HEK293 (cell line): ENCODE data around the gene SLC29A3.

Experiments used
- CTCF ChIP-seq: fragments of 450-650 bp; formaldehyde crosslinking; IDR thresholded peaks from 2 replicates; pipeline ENCODE4 v1.5.1; 2016; ENCODE audit warnings: missing biosample characterization, missing genetic modification characterization
- KLF1 ChIP-seq: fragments of 450-650 bp; formaldehyde crosslinking; IDR thresholded peaks from 2 replicates; pipeline ENCODE4 v1.5.1; 2016; ENCODE audit warnings: missing biosample characterization, missing genetic modification characterization
- RBAK ChIP-seq: fragments of 450-650 bp; formaldehyde crosslinking; IDR thresholded peaks from 2 replicates; pipeline ENCODE4 v1.5.1; 2016; ENCODE audit warnings: missing biosample characterization, missing genetic modification characterization
- REST ChIP-seq: fragments of 450-650 bp; formaldehyde crosslinking; IDR thresholded peaks from 2 replicates; pipeline ENCODE4 v1.5.1; 2016; ENCODE audit warnings: missing biosample characterization, missing genetic modification characterization
- SP7 ChIP-seq: fragments of 450-650 bp; formaldehyde crosslinking; IDR thresholded peaks from 2 replicates; pipeline ENCODE4 v1.5.1; 2016; ENCODE audit warnings: missing biosample characterization, missing genetic modification characterization
- ZNF23 ChIP-seq: fragments of 450-650 bp; formaldehyde crosslinking; IDR thresholded peaks from 2 replicates; pipeline ENCODE4 v1.5.1; 2016; ENCODE audit warnings: missing biosample characterization, missing genetic modification characterization, borderline replicate concordance
- ZNF549 ChIP-seq: fragments of 450-650 bp; IDR thresholded peaks from 2 replicates; pipeline ENCODE4 v1.5.1; 2018; ENCODE audit warnings: missing biosample characterization, missing genetic modification characterization, mild to moderate bottlenecking, inconsistent platforms, moderate library complexity
- ZNF623 ChIP-seq: fragments of 450-650 bp; formaldehyde crosslinking; IDR thresholded peaks from 2 replicates; pipeline ENCODE4 v1.5.1; 2016; ENCODE audit warnings: missing biosample characterization, missing genetic modification characterization
- ZNF624 ChIP-seq: fragments of 450-650 bp; formaldehyde crosslinking; IDR thresholded peaks from 2 replicates; pipeline ENCODE4 v1.5.1; 2017; ENCODE audit warnings: missing biosample characterization, missing genetic modification characterization
- ZNF791 ChIP-seq: fragments of 450-650 bp; formaldehyde crosslinking; IDR thresholded peaks from 2 replicates; pipeline ENCODE4 v1.5.1; 2016; ENCODE audit warnings: missing biosample characterization, missing genetic modification characterization

DNA sequence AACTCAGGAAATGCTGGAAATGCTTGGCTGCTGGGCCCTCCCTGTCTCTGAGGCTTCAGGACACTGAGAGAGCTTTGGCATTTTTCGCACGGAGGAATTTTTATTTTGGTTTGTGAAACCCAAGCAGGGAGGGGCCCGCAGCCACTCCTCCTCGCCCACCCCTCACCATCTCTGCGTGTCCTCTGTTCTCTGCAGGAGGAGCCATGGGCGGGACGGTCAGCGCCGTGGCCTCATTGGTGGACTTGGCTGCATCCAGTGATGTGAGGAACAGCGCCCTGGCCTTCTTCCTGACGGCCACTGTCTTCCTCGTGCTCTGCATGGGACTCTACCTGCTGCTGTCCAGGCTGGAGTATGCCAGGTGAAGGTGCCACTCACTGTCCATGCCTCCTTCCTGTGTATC, 36.8 kb downstream of the SLC29A3 start:
- no peak for TF ChIP-seq RBAK (tag by site-specific recombination)
- no peak for TF ChIP-seq CTCF (tag by site-specific recombination)
- TF ChIP-seq SP7 (tag by site-specific recombination), result no peak
- no peak for TF ChIP-seq KLF1 (tag by site-specific recombination)
- no peak for TF ChIP-seq ZNF623 (tag by site-specific recombination)
- no peak for TF ChIP-seq ZNF549
- no peak for TF ChIP-seq REST (tag by site-specific recombination)
- no peak for TF ChIP-seq ZNF624
- no peak for TF ChIP-seq ZNF791 (tag by site-specific recombination)
- no peak for TF ChIP-seq ZNF23 (tag by site-specific recombination)
